Thyroid gland (tissue), 4 donors: ENCODE results near the gene PHGDH.

Experiments
- POLR2A ChIP-seq, 2 donors: fragments of 450-650 bp; IDR thresholded peaks; one replicate each; pipeline ENCODE4 v1.6.1; 2017; ENCODE audit warnings: antibody characterized with exemption in 2 of 2, mild to moderate bottlenecking in 2 of 2, moderate library complexity in 1 of 2
- TF ChIP-seq, protein P1 (sequence below), 6 experiments: fragments of 200-600 bp in 3 of 6; fragments of 450-650 bp in 3 of 6; sonication (generic) in 3 of 6; IDR thresholded peaks; one replicate each; pipeline ENCODE4 v1.5.1; 2016 to 2019; ENCODE audit warnings: antibody characterized with exemption in 6 of 6, mild to moderate bottlenecking in 2 of 6, inconsistent platforms in 1 of 6, moderate library complexity in 1 of 6

GRCh38 chr1:119790451-119791198 lies 78.9 kb downstream of the PHGDH start:
- TF ChIP-seq, protein P1, sequence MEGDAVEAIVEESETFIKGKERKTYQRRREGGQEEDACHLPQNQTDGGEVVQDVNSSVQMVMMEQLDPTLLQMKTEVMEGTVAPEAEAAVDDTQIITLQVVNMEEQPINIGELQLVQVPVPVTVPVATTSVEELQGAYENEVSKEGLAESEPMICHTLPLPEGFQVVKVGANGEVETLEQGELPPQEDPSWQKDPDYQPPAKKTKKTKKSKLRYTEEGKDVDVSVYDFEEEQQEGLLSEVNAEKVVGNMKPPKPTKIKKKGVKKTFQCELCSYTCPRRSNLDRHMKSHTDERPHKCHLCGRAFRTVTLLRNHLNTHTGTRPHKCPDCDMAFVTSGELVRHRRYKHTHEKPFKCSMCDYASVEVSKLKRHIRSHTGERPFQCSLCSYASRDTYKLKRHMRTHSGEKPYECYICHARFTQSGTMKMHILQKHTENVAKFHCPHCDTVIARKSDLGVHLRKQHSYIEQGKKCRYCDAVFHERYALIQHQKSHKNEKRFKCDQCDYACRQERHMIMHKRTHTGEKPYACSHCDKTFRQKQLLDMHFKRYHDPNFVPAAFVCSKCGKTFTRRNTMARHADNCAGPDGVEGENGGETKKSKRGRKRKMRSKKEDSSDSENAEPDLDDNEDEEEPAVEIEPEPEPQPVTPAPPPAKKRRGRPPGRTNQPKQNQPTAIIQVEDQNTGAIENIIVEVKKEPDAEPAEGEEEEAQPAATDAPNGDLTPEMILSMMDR (IDR thresholded peaks at IDR 0.05) = no peak
- TF ChIP-seq POLR2A (IDR thresholded peaks at IDR 0.05) = no peak
